Measurements from ENCODE around the gene FAM120A. TPM values are rescaled to one million over a fixed set of nuclear protein-coding genes. Genes with fewer than 3 reads are reported as not detected.
A peak's percentile ranks its signal among the peaks of the same experiment; 100 is the strongest.

The FAM120A gene
- total RNA-seq, 2 donors from 2014 or later, result 38.3 to 46.1 TPM

- H3K27ac ChIP-seq (ENCODE audit: low read depth, low read length), result no peak overlapping the region
- peak overlapping the region; percentile 85 for H3K4me3 ChIP-seq (ENCODE audit: low read length)
- Mint-ChIP-seq H3K27me3 (ENCODE audit: insufficient read depth) (peaks cover 14% of the 10 kb centered on the region), H3K9me3 (peaks cover 11% of the 10 kb centered on the region), H3K4me1 (peaks cover 20% of the 10 kb centered on the region), H3K4me3 (peak overlapping the region; percentile 82), H3K27ac (peak overlapping the region; percentile 87), H3K36me3 (ENCODE audit: low read depth) (peaks cover 7% of the 10 kb centered on the region)
- DNase-seq, result peak; percentile 67
- H3K4me1 ChIP-seq (ENCODE audit: control insufficient read depth, insufficient read depth, low read length), result peaks cover 7% of the 10 kb centered on the region
- TF ChIP-seq CTCF (conservative IDR thresholded peaks at IDR 0.05), result no peak
- H3K36me3 ChIP-seq (ENCODE audit: control insufficient read depth, insufficient read depth, low read length), result no peaks in the 10 kb centered on the region
- 0 to 2% methylated on average over 3 to 25 of the region's 26 CpGs for whole genome bisulfite sequencing, 2 experiments (ENCODE audit: insufficient coverage in 1 of 2, insufficient read length in 1 of 2)
- H3K9me3 ChIP-seq (ENCODE audit: control insufficient read depth, low read length), result peaks cover 14% of the 10 kb centered on the region
- H3K27me3 ChIP-seq (ENCODE audit: control insufficient read depth, insufficient read depth, low read length, poor library complexity, severe bottlenecking), result no peaks in the 10 kb centered on the region
- H3K9ac ChIP-seq (ENCODE audit: extremely low read depth, low read length, poor library complexity, severe bottlenecking), result peak overlapping the region; percentile 53
These were observed 124.3 kb downstream of the FAM120A start for GRCh38 chr9:93575796-93576257.

GRCh38 chr9:93576258-93577077, 125.0 kb downstream of the FAM120A start, which contains the start of gene PHF2:
Gene PHF2 (plus strand): TSS chr9:93576584. CDS start chr9:93576774, 190 bp downstream.
- Histone ChIP-seq H3K36me3 (ENCODE audit: control insufficient read depth, insufficient read depth, low read length) (no peaks in the 10 kb centered on the region), H3K9ac (ENCODE audit: extremely low read depth, low read length, poor library complexity, severe bottlenecking) (peak within 1 kb of the TSS; percentile 53), H3K27me3 (ENCODE audit: control insufficient read depth, insufficient read depth, low read length, poor library complexity, severe bottlenecking) (no peaks in the 10 kb centered on the region), H3K4me3 (ENCODE audit: low read length) (peak within 1 kb of the TSS; percentile 88), H3K9me3 (ENCODE audit: control insufficient read depth, low read length) (peaks cover 8% of the 10 kb centered on the region), H3K27ac (ENCODE audit: low read depth, low read length) (no peak within 1 kb of the TSS), H3K4me1 (ENCODE audit: control insufficient read depth, insufficient read depth, low read length) (peaks cover 7% of the 10 kb centered on the region)
- no peak for TF ChIP-seq CTCF (conservative IDR thresholded peaks at IDR 0.05)
- peaks cover 12% of the 10 kb centered on the region for H3K27me3 Mint-ChIP-seq (ENCODE audit: insufficient read depth)
- WGBS, 2 experiments (ENCODE audit: insufficient coverage in 1 of 2, insufficient read length in 1 of 2), result 0% methylated on average over 12 to 137 of the region's 140 CpGs
- peaks cover 25% of the 10 kb centered on the region for H3K4me1 Mint-ChIP-seq
- H3K4me3 Mint-ChIP-seq, result peak within 1 kb of the TSS; percentile 82
- peak within 1 kb of the TSS; percentile 87 for H3K27ac Mint-ChIP-seq
- H3K36me3 Mint-ChIP-seq (ENCODE audit: low read depth), result peaks cover under 1% of the 10 kb centered on the region
- peaks cover 5% of the 10 kb centered on the region for H3K9me3 Mint-ChIP-seq
- peak; percentile 65 for DNase-seq

- Mint-ChIP-seq H3K9me3 (peaks cover 3% of the 10 kb centered on the region), H3K27me3 (ENCODE audit: insufficient read depth) (peaks cover 12% of the 10 kb centered on the region), H3K36me3 (ENCODE audit: low read depth) (no peaks in the 10 kb centered on the region), H3K4me1 (peaks cover 31% of the 10 kb centered on the region), H3K4me3 (peak overlapping the region; percentile 74), H3K27ac (no peak overlapping the region)
- peaks cover 2% of the 10 kb centered on the region for H3K9me3 ChIP-seq (ENCODE audit: control insufficient read depth, low read length)
- H3K9ac ChIP-seq (ENCODE audit: extremely low read depth, low read length, poor library complexity, severe bottlenecking), result peak overlapping the region; percentile 51
- 3 to 11% methylated on average over 19 to 73 of the region's 74 CpGs for WGBS, 2 experiments (ENCODE audit: insufficient coverage in 1 of 2, insufficient read length in 1 of 2)
- H3K4me3 ChIP-seq (ENCODE audit: low read length), result peak overlapping the region; percentile 88
- H3K27me3 ChIP-seq (ENCODE audit: control insufficient read depth, insufficient read depth, low read length, poor library complexity, severe bottlenecking), result no peaks in the 10 kb centered on the region
- no peaks in the 10 kb centered on the region for H3K36me3 ChIP-seq (ENCODE audit: control insufficient read depth, insufficient read depth, low read length)
- H3K27ac ChIP-seq (ENCODE audit: low read depth, low read length), result no peak overlapping the region
- TF ChIP-seq CTCF (conservative IDR thresholded peaks at IDR 0.05), result no peak
- peak; percentile 71 for DNase-seq
- peaks cover 13% of the 10 kb centered on the region for H3K4me1 ChIP-seq (ENCODE audit: control insufficient read depth, insufficient read depth, low read length)
These were observed 125.8 kb downstream of the FAM120A start for GRCh38 chr9:93577078-93577974.

Measured in endodermal cell (in vitro differentiated cells).